GM18502 (cell line): Measurements from ENCODE around the gene RPLP2.
A peak's percentile ranks its signal among the peaks of the same experiment; 100 is the strongest.

Source experiments
- ATAC-seq: cut with Tn5 transposase; IDR thresholded peaks from one replicate; pipeline ENCODE4 v1.9.1; 2021; ENCODE audit warnings: mild to moderate bottlenecking; ENCODE audit not compliant: unreplicated experiment, poor library complexity

RPLP2 gene

GRCh38 chr11:790721-791564 lies 18.8 kb upstream of the RPLP2 start:
- no peak for ATAC-seq

- ATAC-seq = no peak
Measured at GRCh38 chr11:791658-792534, 17.9 kb upstream of the RPLP2 start.

- no peak for ATAC-seq
Measured at GRCh38 chr11:792535-792821, 17.3 kb upstream of the RPLP2 start.

- ATAC-seq = no peak
Measured at GRCh38 chr11:792873-793272, 16.9 kb upstream of the RPLP2 start.

GRCh38 chr11:793556-793955 lies 16.2 kb upstream of the RPLP2 start:
- ATAC-seq = no peak

GRCh38 chr11:794013-794765 lies 15.6 kb upstream of the RPLP2 start:
- no peak for ATAC-seq

- no peak for ATAC-seq
Measured at GRCh38 chr11:794766-795633, 14.8 kb upstream of the RPLP2 start.

- peak; percentile 30 for ATAC-seq
Measured at GRCh38 chr11:795634-796564, 13.9 kb upstream of the RPLP2 start.

GRCh38 chr11:796565-797295 lies 13.0 kb upstream of the RPLP2 start:
- ATAC-seq = no peak

- ATAC-seq = peak; percentile 47
Measured at GRCh38 chr11:797296-798092, 12.3 kb upstream of the RPLP2 start.

- ATAC-seq = peak; percentile 68
Measured at GRCh38 chr11:798093-798713, 11.6 kb upstream of the RPLP2 start, which contains the start of gene SLC25A22. Gene SLC25A22, minus strand, starts transcription at chr11:798281. Its CDS starts 3,275 bp downstream, at chr11:795006.

- no peak for ATAC-seq
Measured at GRCh38 chr11:799641-800316, 10.0 kb upstream of the RPLP2 start.

- ATAC-seq = no peak
Measured at GRCh38 chr11:800473-800872, 9.3 kb upstream of the RPLP2 start.

GRCh38 chr11:801097-801780 lies 8.5 kb upstream of the RPLP2 start:
- ATAC-seq = no peak

- ATAC-seq = no peak
Measured at GRCh38 chr11:802018-802617, 7.6 kb upstream of the RPLP2 start.
